Endothelial cell of umbilical vein (primary cell): ENCODE data around the gene NFILZ. TPM values are rescaled to one million over a fixed set of nuclear protein-coding genes. Genes with fewer than 3 reads are reported as not detected.

Experiments used
- BruUV-seq: library from RNA; stranded (reverse); fragments of 400-500 nt; replicated peaks from 2 replicates; lab custom pipeline; 2021; lab: Mats Ljungman, UMichigan
- CTCF ChIA-PET: fragments of 300-600, 350-600 bp; sonication (Branson Sonifier 250); formaldehyde crosslinking; loops from one replicate; lab custom pipeline; 2021; ENCODE audit warnings: antibody characterized with exemption, inconsistent platforms; lab: Charles Lee
- POLR2A ChIA-PET: fragments of 300-600, 350-600 bp; sonication (Branson Sonifier 250); formaldehyde crosslinking; loops from one replicate; lab custom pipeline; 2021; ENCODE audit warnings: antibody characterized with exemption, inconsistent platforms; lab: Charles Lee
- DNase-seq: peaks from one replicate; pipeline ENCODE4 v3.0.0-alpha.2; 2011; ENCODE audit warnings: low read depth, low spot score
- FAIRE-seq: peaks from 2 replicates; lab custom pipeline; 2011; peaks lifted over from hg19 to GRCh38; lab: Jason Lieb, UNC
- H2AFZ ChIP-seq: 2 replicates; pipeline ENCODE4 v1.6.0; 2012; ENCODE audit warnings: low read depth, low read length, control low read depth, inconsistent platforms
- H3K27ac ChIP-seq: 2 replicates; pipeline ENCODE4 v1.5.1; 2011; ENCODE audit warnings: low read depth, mild to moderate bottlenecking, control low read depth, low read length, moderate library complexity; ENCODE audit not compliant: insufficient read depth
- H3K27me3 ChIP-seq, 2 experiments: 2 replicates each; pipeline versions ENCODE4 v1.6.0 to v1.6.1; 2011; ENCODE audit warnings: low read length in 2 of 2, mixed read lengths in 1 of 2; ENCODE audit not compliant: control insufficient read depth in 2 of 2, insufficient read depth in 2 of 2
- H3K36me3 ChIP-seq, 2 experiments: 2 replicates in 1 of 2; 3 replicates in 1 of 2; pipeline ENCODE4 v1.5.1; 2011; ENCODE audit warnings: low read length in 2 of 2, mild to moderate bottlenecking in 1 of 2, moderate library complexity in 1 of 2; ENCODE audit not compliant: control insufficient read depth in 2 of 2, insufficient read depth in 2 of 2; ENCODE audit errors: extremely low read depth in 1 of 2
- H3K4me1 ChIP-seq: 3 replicates; pipeline ENCODE4 v1.5.1; 2011; ENCODE audit warnings: mild to moderate bottlenecking, low read length; ENCODE audit not compliant: control insufficient read depth, insufficient read depth; ENCODE audit errors: extremely low read depth
- H3K4me2 ChIP-seq: 2 replicates; pipeline ENCODE4 v1.6.1; 2011; ENCODE audit warnings: low read length, control low read depth, mixed read lengths; ENCODE audit not compliant: insufficient read depth
- H3K4me3 ChIP-seq, 3 experiments: fragments of 200-600 bp in 1 of 3; sonication (generic), shearing (Covaris generic) in 1 of 3; replicated peaks in 1 of 3; 2 replicates each; pipeline ENCODE4 v1.5.1; 2011 to 2016; ENCODE audit warnings: control low read depth in 3 of 3, low read length in 3 of 3, mild to moderate bottlenecking in 2 of 3, inconsistent platforms in 1 of 3, low read depth in 1 of 3, moderate library complexity in 1 of 3; ENCODE audit not compliant: insufficient read depth in 1 of 3
- H3K79me2 ChIP-seq: 2 replicates; pipeline ENCODE4 v1.6.0; 2012; ENCODE audit warnings: low read length, inconsistent platforms; ENCODE audit not compliant: control insufficient read depth, insufficient read depth
- H3K9ac ChIP-seq: replicated peaks from 2 replicates; pipeline ENCODE3; 2011; ENCODE audit warnings: low read length, control low read depth; ENCODE audit not compliant: insufficient read depth; ENCODE audit errors: extremely low read depth
- H3K9me1 ChIP-seq: replicated peaks from 3 replicates; pipeline ENCODE4 v1.6.0; 2011; ENCODE audit warnings: mild to moderate bottlenecking, low read length; ENCODE audit not compliant: control insufficient read depth, insufficient read depth; ENCODE audit errors: extremely low read depth
- H3K9me3 ChIP-seq: replicated peaks from 2 replicates; pipeline ENCODE4 v1.5.1; 2012; ENCODE audit warnings: low read length, inconsistent platforms; ENCODE audit not compliant: control insufficient read depth, insufficient read depth
- H4K20me1 ChIP-seq: replicated peaks from 2 replicates; pipeline ENCODE3; 2011; ENCODE audit warnings: mild to moderate bottlenecking, low read length; ENCODE audit not compliant: control insufficient read depth, insufficient read depth; ENCODE audit errors: extremely low read depth
- EZH2 ChIP-seq: IDR thresholded peaks from 2 replicates; pipeline ENCODE4 v1.6.1; 2012; ENCODE audit warnings: borderline replicate concordance, low read depth, mild to moderate bottlenecking, moderate library complexity, low read length, inconsistent platforms; ENCODE audit not compliant: severe bottlenecking
- FOS ChIP-seq: IDR thresholded peaks from 2 replicates; pipeline ENCODE4 v1.6.1; 2011; ENCODE audit warnings: mild to moderate bottlenecking, low read length, moderate library complexity, borderline replicate concordance; ENCODE audit not compliant: insufficient read depth
- GATA2 ChIP-seq: IDR thresholded peaks from 2 replicates; pipeline ENCODE4 v1.7.0; 2011; ENCODE audit warnings: low read depth, mild to moderate bottlenecking, moderate library complexity, mixed read lengths, low read length; ENCODE audit not compliant: insufficient read length, insufficient read depth
- JUN ChIP-seq: IDR thresholded peaks from 2 replicates; pipeline ENCODE4 v1.6.1; 2011; ENCODE audit warnings: borderline replicate concordance, low read depth; ENCODE audit not compliant: insufficient read length, insufficient read depth
- MYC ChIP-seq: IDR thresholded peaks from one replicate; pipeline ENCODE4 v1.6.1; 2011; ENCODE audit warnings: mild to moderate bottlenecking, low read depth, low read length
- POLR2A ChIP-seq: IDR thresholded peaks from 2 replicates; pipeline ENCODE4 v1.6.1; 2012; ENCODE audit warnings: low read depth, mild to moderate bottlenecking, control low read depth, low read length
- POLR2AphosphoS5 ChIP-seq: IDR thresholded peaks from 2 replicates; pipeline ENCODE4 v1.6.1; 2012; ENCODE audit warnings: low read depth, mild to moderate bottlenecking, control low read depth, low read length, moderate library complexity; ENCODE audit not compliant: insufficient read depth
- dilution Hi-C: fragments of 300-500 bp; cut with MboI; formaldehyde crosslinking; loops from one replicate; pipeline ENCODE4 v1.15.0; 2019; ENCODE audit warnings: low sequenced_read_pairs; ENCODE audit not compliant: extremely low pct_ligation_motif_present
- intact Hi-C: fragments of 100-400 bp; cut with micrococcal nuclease; formaldehyde crosslinking; loops from one replicate; pipeline ENCODE4 v1.10.0; 2022
- polyA plus RNA-seq, 4 experiments: library from polyadenylated mRNA; depleted of rRNA in 3 of 4; stranded (reverse) in 3 of 4; unstranded in 1 of 4; fragments of >200 nt; gene quantifications; 2 replicates each; pipeline versions ENCODE4 v1.2.1 to v1.2.3, GENCODE V29; 2011 to 2012; ENCODE audit warnings: missing spikeins in 1 of 4
- total RNA-seq: library from RNA; stranded (reverse); gene quantifications from 2 replicates; pipeline ENCODE4 v1.2.3, GENCODE V29; 2021
- TF ChIP-seq, protein P1 (sequence below): IDR thresholded peaks from 2 replicates; pipeline ENCODE4 v1.6.1; 2011; ENCODE audit not compliant: insufficient read depth, insufficient read length
- TF ChIP-seq, protein P2 (sequence below), 2 donors: IDR thresholded peaks; 1 replicate in 1 of 2; 2 replicates in 1 of 2; pipeline ENCODE4 v1.5.1; 2011; ENCODE audit warnings: low read length in 2 of 2, mild to moderate bottlenecking in 2 of 2, moderate library complexity in 2 of 2, control low read depth in 1 of 2, inconsistent platforms in 1 of 2, low read depth in 1 of 2; ENCODE audit not compliant: insufficient read depth in 1 of 2; ENCODE audit errors: extremely low read depth in 1 of 2

The NFILZ gene
- total and polyA plus RNA-seq, 2 donors (not counting 3 experiments of a cell fraction or from before 2014, with no cell fraction given), result not detected

DNA sequence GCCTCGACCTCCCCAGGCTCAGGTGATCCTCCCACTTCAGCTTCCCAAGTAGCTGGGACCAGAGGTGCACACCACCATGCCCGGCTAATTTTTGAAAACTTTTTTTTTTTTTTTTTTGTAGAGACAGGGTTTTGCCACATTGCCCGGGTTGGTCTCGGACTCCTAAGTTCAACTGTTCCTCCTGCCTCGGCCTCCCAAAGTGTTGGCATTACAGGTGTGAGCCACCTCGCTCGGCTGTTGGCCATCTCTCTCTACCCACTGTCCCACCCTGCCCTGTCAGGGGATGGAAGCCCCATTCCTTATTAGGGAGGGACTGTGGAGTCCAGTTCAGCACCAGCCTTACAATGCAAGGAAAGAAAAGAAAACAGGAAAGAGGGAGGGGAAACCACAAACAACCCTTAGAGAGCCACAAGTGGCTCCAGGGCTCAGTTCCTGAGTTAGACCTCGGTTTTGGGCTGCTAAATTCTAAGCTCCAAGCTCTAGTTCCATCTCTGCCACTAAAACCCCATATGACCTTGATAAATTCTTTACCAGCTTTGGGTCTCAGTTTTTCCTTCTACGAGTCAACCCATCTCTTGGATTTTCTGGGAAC, 36.5 kb downstream of the NFILZ start:
- dilution Hi-C loops (no loop called here), intact Hi-C loops (no loop called here)
- ChIA-PET CTCF (no interaction called here), POLR2A (no interaction called here)
- H3K9ac ChIP-seq, result no peak overlapping the region
- H3K9me1 ChIP-seq, result no peaks in the 10 kb centered on the region
- no peak overlapping the region for H3K27ac ChIP-seq
- no TSS peak for BruUV-seq
- no peaks in the 10 kb centered on the region for H4K20me1 ChIP-seq
- H3K9me3 ChIP-seq, result no peaks in the 10 kb centered on the region
- no peak overlapping the region for H3K4me3 ChIP-seq
- no peaks in the 10 kb centered on the region for H3K79me2 ChIP-seq
- no peaks in the 10 kb centered on the region for H3K27me3 ChIP-seq
- H3K4me1 ChIP-seq, result no peaks in the 10 kb centered on the region
- no peak overlapping the region for H2AFZ ChIP-seq
- H3K4me2 ChIP-seq, result no peak overlapping the region
- TF ChIP-seq, protein P1, sequence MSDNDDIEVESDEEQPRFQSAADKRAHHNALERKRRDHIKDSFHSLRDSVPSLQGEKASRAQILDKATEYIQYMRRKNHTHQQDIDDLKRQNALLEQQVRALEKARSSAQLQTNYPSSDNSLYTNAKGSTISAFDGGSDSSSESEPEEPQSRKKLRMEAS, result no peak
- TF ChIP-seq, protein P2, sequence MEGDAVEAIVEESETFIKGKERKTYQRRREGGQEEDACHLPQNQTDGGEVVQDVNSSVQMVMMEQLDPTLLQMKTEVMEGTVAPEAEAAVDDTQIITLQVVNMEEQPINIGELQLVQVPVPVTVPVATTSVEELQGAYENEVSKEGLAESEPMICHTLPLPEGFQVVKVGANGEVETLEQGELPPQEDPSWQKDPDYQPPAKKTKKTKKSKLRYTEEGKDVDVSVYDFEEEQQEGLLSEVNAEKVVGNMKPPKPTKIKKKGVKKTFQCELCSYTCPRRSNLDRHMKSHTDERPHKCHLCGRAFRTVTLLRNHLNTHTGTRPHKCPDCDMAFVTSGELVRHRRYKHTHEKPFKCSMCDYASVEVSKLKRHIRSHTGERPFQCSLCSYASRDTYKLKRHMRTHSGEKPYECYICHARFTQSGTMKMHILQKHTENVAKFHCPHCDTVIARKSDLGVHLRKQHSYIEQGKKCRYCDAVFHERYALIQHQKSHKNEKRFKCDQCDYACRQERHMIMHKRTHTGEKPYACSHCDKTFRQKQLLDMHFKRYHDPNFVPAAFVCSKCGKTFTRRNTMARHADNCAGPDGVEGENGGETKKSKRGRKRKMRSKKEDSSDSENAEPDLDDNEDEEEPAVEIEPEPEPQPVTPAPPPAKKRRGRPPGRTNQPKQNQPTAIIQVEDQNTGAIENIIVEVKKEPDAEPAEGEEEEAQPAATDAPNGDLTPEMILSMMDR (IDR thresholded peaks at IDR 0.05; ENCODE audit: extremely low read depth in 1 of 2, insufficient read depth in 1 of 2, low read depth in 1 of 2, low read length in 2 of 2), result no peak
- TF ChIP-seq EZH2, result no peak
- no peak for TF ChIP-seq POLR2AphosphoS5
- TF ChIP-seq FOS, result no peak
- no peak for TF ChIP-seq MYC
- no peak for TF ChIP-seq JUN
- TF ChIP-seq GATA2, result no peak
- TF ChIP-seq POLR2A, result no peak
- no peaks in the 10 kb centered on the region for H3K36me3 ChIP-seq
- DNase-seq (no peak), FAIRE-seq (no peak)
